PC-3 (cell line): ENCODE data around the gene CREBBP.

Source experiments
- EZH2 ChIP-seq: fragments of 300-600 bp; sonication (generic); IDR thresholded peaks from one replicate; pipeline ENCODE4 v1.6.1; 2017; ENCODE audit warnings: antibody characterized with exemption, mild to moderate bottlenecking, low read length; ENCODE audit not compliant: unreplicated experiment
- EZH2phosphoT487 ChIP-seq: fragments of 300-600 bp; sonication (generic); IDR thresholded peaks from 2 replicates; pipeline ENCODE4 v1.6.1; 2018; ENCODE audit warnings: mild to moderate bottlenecking, antibody characterized with exemption, low read length, borderline replicate concordance
- TF ChIP-seq, protein P1 (sequence below): fragments of 300-600 bp; sonication (generic); conservative IDR thresholded peaks from 2 replicates; pipeline ENCODE4 v1.5.1; 2017; ENCODE audit warnings: antibody characterized with exemption, low read depth, mild to moderate bottlenecking, low read length

DNA sequence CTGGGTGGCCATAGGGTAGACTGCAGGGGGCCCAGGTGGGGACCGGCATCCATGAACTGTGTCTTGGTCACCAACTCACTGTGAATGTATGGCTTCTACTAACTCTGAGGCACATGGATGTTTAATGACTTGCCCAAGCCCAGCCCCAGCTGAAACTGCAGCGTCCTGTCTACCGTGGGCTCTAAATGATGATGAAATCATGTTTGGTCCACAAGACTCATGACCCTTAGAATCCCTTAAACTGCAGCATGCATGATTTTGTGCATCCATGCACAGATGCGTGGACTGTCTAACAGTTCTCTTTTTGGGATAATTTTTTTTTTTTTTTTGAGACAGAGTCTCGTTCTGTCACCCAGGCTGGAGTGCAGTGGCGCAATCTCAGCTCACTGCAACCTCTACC lies 32.4 kb upstream of the CREBBP start:
- TF ChIP-seq, protein P1, sequence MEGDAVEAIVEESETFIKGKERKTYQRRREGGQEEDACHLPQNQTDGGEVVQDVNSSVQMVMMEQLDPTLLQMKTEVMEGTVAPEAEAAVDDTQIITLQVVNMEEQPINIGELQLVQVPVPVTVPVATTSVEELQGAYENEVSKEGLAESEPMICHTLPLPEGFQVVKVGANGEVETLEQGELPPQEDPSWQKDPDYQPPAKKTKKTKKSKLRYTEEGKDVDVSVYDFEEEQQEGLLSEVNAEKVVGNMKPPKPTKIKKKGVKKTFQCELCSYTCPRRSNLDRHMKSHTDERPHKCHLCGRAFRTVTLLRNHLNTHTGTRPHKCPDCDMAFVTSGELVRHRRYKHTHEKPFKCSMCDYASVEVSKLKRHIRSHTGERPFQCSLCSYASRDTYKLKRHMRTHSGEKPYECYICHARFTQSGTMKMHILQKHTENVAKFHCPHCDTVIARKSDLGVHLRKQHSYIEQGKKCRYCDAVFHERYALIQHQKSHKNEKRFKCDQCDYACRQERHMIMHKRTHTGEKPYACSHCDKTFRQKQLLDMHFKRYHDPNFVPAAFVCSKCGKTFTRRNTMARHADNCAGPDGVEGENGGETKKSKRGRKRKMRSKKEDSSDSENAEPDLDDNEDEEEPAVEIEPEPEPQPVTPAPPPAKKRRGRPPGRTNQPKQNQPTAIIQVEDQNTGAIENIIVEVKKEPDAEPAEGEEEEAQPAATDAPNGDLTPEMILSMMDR, result no peak
- no peak for TF ChIP-seq EZH2
- TF ChIP-seq EZH2phosphoT487, result no peak
